GM12878 (cell line): ENCODE results near the gene JDP2. TPM values are rescaled to one million over a fixed set of nuclear protein-coding genes. Genes with fewer than 3 reads are reported as not detected.

Source experiments
- ATAC-seq: fragments of 200-7000 bp; cut with Tn5 transposase; 3 replicates; pipeline ENCODE4 v1.9.1; 2020; ENCODE audit warnings: mild to moderate bottlenecking, moderate library complexity
- BruUV-seq: library from RNA; stranded (reverse); fragments of 400-500 nt; replicated peaks from 2 replicates; lab custom pipeline; 2021; lab: Mats Ljungman, UMichigan
- CTCF ChIA-PET: fragments of 300-600 bp; sonication (Branson Sonifier 250); formaldehyde crosslinking; extraction: SDS; loops from one replicate; lab custom pipeline; 2021; ENCODE audit warnings: inconsistent platforms; lab: Yijun Ruan, JAX
- POLR2A ChIA-PET: fragments of 350-600 bp; formaldehyde crosslinking; extraction: SDS; loops from one replicate; lab custom pipeline; 2021; ENCODE audit warnings: inconsistent platforms; lab: Charles Lee
- RAD21 ChIA-PET: fragments of 300-600 bp; sonication (Branson Sonifier 250); formaldehyde crosslinking; loops from one replicate; lab custom pipeline; 2023; ENCODE audit warnings: antibody characterized with exemption; ENCODE audit not compliant: unreplicated experiment; lab: Charles Lee
- SMC1A ChIA-PET: fragments of 300-600 bp; sonication (Branson Sonifier 250); formaldehyde crosslinking; loops from one replicate; lab custom pipeline; 2023; ENCODE audit not compliant: unreplicated experiment, uncharacterized antibody; lab: Charles Lee
- DNase-seq: peaks from one replicate; pipeline ENCODE4 v3.0.0-alpha.2; 2011; ENCODE audit warnings: low read depth, low spot score
- FAIRE-seq: peaks from 3 replicates; lab custom pipeline; 2011; peaks lifted over from hg19 to GRCh38; lab: Jason Lieb, UNC
- H2AFZ ChIP-seq: 2 replicates; pipeline ENCODE4 v1.6.0; 2011; ENCODE audit warnings: low read depth, low read length, control low read depth; ENCODE audit not compliant: control insufficient read depth
- H3K27ac ChIP-seq: 2 replicates; pipeline ENCODE4 v1.5.1; 2011; ENCODE audit warnings: control low read depth; ENCODE audit not compliant: control insufficient read depth, insufficient read depth
- H3K27me3 ChIP-seq, 2 experiments: replicated peaks in 1 of 2; 2 replicates each; pipeline versions ENCODE4 v1.6.0 to v1.6.1; 2011; ENCODE audit warnings: low read length in 1 of 2; ENCODE audit not compliant: control insufficient read depth in 2 of 2, insufficient read depth in 2 of 2
- H3K36me3 ChIP-seq, 2 experiments: 2 replicates each; pipeline ENCODE4 v1.5.1; 2011; ENCODE audit warnings: low read length in 1 of 2; ENCODE audit not compliant: control insufficient read depth in 2 of 2, insufficient read depth in 2 of 2
- H3K4me1 ChIP-seq: 2 replicates; pipeline ENCODE4 v1.6.1; 2011; ENCODE audit warnings: mild to moderate bottlenecking, low read length, moderate library complexity, mixed read lengths; ENCODE audit not compliant: control insufficient read depth, insufficient read depth
- H3K4me2 ChIP-seq: 2 replicates; pipeline ENCODE4 v1.6.0; 2011; ENCODE audit warnings: control low read depth; ENCODE audit not compliant: control insufficient read depth, insufficient read depth
- H3K4me3 ChIP-seq: fragments of 200-600 bp; sonication (generic); 2 replicates; pipeline ENCODE4 v1.5.1; 2016
- H3K79me2 ChIP-seq: 2 replicates; pipeline ENCODE4 v1.6.0; 2011; ENCODE audit warnings: low read length; ENCODE audit not compliant: control insufficient read depth, insufficient read depth
- H3K9ac ChIP-seq: 2 replicates; pipeline ENCODE4 v1.8.0; 2011; ENCODE audit warnings: low read length, control low read depth, mixed read lengths; ENCODE audit not compliant: control insufficient read depth, insufficient read depth
- H3K9me3 ChIP-seq: replicated peaks from 3 replicates; pipeline ENCODE4 v1.5.1; 2011; ENCODE audit warnings: mild to moderate bottlenecking, low read length; ENCODE audit not compliant: control insufficient read depth, insufficient read depth
- H4K20me1 ChIP-seq: 2 replicates; pipeline ENCODE4 v1.6.0; 2011; ENCODE audit not compliant: control insufficient read depth, insufficient read depth
- CHD2 ChIP-seq: IDR thresholded peaks from 2 replicates; pipeline ENCODE4 v1.6.1; 2011; ENCODE audit warnings: low read depth, low read length, improper control_type of control experiment, borderline replicate concordance
- EGR1 ChIP-seq, 2 experiments: IDR thresholded peaks; 1 replicate in 1 of 2; 2 replicates in 1 of 2; pipeline ENCODE4 v1.6.1; 2011 to 2012; ENCODE audit warnings: low read depth in 2 of 2, low read length in 2 of 2, borderline replicate concordance in 1 of 2, mild to moderate bottlenecking in 1 of 2, moderate library complexity in 1 of 2
- NBN ChIP-seq: fragments of 450-650 bp; IDR thresholded peaks from 2 replicates; pipeline ENCODE4 v1.6.1; 2016
- NR2C2 ChIP-seq: IDR thresholded peaks from 2 replicates; pipeline ENCODE4 v1.6.1; 2011; ENCODE audit warnings: borderline replicate concordance, low read depth; ENCODE audit not compliant: control insufficient read depth, insufficient read length
- RFX5 ChIP-seq: IDR thresholded peaks from 2 replicates; pipeline ENCODE4 v1.6.1; 2011; ENCODE audit warnings: low read depth, low read length, improper control_type of control experiment
- SUZ12 ChIP-seq: fragments of 200-600 bp; sonication (generic); IDR thresholded peaks from one replicate; pipeline ENCODE4 v1.6.1; 2018; ENCODE audit warnings: antibody characterized with exemption, mild to moderate bottlenecking; ENCODE audit not compliant: unreplicated experiment
- TCF7 ChIP-seq: IDR thresholded peaks from 2 replicates; pipeline ENCODE4 v1.6.1; 2014; ENCODE audit warnings: antibody characterized with exemption, borderline replicate concordance
- WRNIP1 ChIP-seq: IDR thresholded peaks from 2 replicates; pipeline ENCODE4 v1.6.1; 2011; ENCODE audit warnings: low read depth, low read length, improper control_type of control experiment, borderline replicate concordance
- WGBS: methylation state at CpG from one replicate; pipeline ENCODE4 v1.1.6; 2016; ENCODE audit warnings: low lambda C conversion rate; ENCODE audit not compliant: insufficient replicate concordance, insufficient coverage; ENCODE audit errors: missing lambda C conversion rate; 5-methylcytosine and 5-hydroxymethylcytosine counted together
- in situ Hi-C: fragments of 300-500 bp; cut with MboI; formaldehyde crosslinking; loops from 9 replicates; pipeline ENCODE4 v1.14.3; 2018; ENCODE audit warnings: mixed read lengths
- intact Hi-C: fragments of 100-400 bp; cut with micrococcal nuclease; formaldehyde crosslinking; loops from one replicate; pipeline ENCODE4 v1.14.2; 2022; ENCODE audit not compliant: unreplicated experiment
- polyA plus RNA-seq, 11 experiments: library from polyadenylated mRNA; depleted of rRNA in 4 of 11; unstranded in 6 of 11; stranded (reverse) in 5 of 11; fragments of >200 nt; fragmentation: Nextera tagmentation in 4 of 11; fragmentation: Illumina TruSeq in 1 of 11; extraction: Ambion mirVana in 4 of 11; extraction: Trizol in 1 of 11; gene quantifications; 1 replicate in 1 of 11; 2 replicates in 10 of 11; pipeline versions ENCODE4 v1.2.1 to v1.2.3, GENCODE V29; 2011 to 2016; ENCODE audit warnings: inconsistent platforms in 2 of 11, missing spikeins in 2 of 11, low read depth in 1 of 11
- total RNA-seq, 4 experiments: library from RNA; depleted of rRNA in 3 of 4; stranded (reverse); fragments of >200 nt in 3 of 4; fragmentation: Illumina TruSeq in 1 of 4; extraction: Trizol in 1 of 4; gene quantifications; 2 replicates each; pipeline versions ENCODE4 v1.2.1 to v1.2.3, GENCODE V29; 2013 to 2021
- TF ChIP-seq, protein P1 (sequence below): IDR thresholded peaks from 2 replicates; pipeline ENCODE4 v1.6.1; 2012; ENCODE audit warnings: low read depth, low read length, improper control_type of control experiment
- TF ChIP-seq, protein P2 (sequence below): fragments of 450-650 bp; IDR thresholded peaks from 2 replicates; pipeline ENCODE4 v1.6.1; 2016; ENCODE audit warnings: mild to moderate bottlenecking

JDP2 gene
- total and polyA plus RNA-seq, 10 of the 15 experiments (the other 5 are each of a cell fraction or from before 2014, with no cell fraction given) = 0.71 to 21.3 (median 11.2) TPM

DNA sequence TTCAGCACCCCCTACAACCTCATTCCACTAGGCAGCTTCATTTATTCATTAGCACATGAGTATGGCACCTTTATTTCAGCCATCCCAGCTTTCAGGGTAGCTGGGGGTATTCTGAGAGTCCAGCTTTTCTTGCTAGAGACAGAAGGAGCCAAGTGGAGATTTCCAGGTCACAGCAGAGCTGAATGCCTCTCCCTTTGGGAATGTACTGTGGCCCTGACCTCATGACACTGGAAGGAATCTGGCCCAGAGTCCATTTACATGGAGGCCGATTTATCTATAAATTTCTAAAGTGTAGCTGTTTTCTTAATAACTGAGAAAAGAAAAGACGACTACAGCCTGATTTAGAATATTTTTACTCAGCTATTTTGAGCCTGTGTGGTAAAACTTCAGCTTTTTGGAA is 47.2 kb upstream of the JDP2 start:
- BruUV-seq = no TSS peak
- SMC1A ChIA-PET = interaction anchor here (0.9 to 1.2 kb wide), 3 partner anchors 10 to 56 kb away, joined by 3 to 4 read pairs (median 4); no protein-coding TSS in a partner anchor
- H3K36me3 ChIP-seq = no peaks in the 10 kb centered on the region
- TF ChIP-seq WRNIP1 (no peak), RFX5 (no peak), CHD2 (no peak), NR2C2 (no peak), NBN (no peak), SUZ12 (no peak), TCF7 (no peak), EGR1 (IDR thresholded peaks at IDR 0.05; ENCODE audit: borderline replicate concordance in 1 of 2, low read depth in 2 of 2, low read length in 2 of 2) (no peak)
- TF ChIP-seq, protein P1, sequence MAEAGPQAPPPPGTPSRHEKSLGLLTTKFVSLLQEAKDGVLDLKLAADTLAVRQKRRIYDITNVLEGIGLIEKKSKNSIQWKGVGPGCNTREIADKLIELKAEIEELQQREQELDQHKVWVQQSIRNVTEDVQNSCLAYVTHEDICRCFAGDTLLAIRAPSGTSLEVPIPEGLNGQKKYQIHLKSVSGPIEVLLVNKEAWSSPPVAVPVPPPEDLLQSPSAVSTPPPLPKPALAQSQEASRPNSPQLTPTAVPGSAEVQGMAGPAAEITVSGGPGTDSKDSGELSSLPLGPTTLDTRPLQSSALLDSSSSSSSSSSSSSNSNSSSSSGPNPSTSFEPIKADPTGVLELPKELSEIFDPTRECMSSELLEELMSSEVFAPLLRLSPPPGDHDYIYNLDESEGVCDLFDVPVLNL = no peak
- TF ChIP-seq, protein P2, sequence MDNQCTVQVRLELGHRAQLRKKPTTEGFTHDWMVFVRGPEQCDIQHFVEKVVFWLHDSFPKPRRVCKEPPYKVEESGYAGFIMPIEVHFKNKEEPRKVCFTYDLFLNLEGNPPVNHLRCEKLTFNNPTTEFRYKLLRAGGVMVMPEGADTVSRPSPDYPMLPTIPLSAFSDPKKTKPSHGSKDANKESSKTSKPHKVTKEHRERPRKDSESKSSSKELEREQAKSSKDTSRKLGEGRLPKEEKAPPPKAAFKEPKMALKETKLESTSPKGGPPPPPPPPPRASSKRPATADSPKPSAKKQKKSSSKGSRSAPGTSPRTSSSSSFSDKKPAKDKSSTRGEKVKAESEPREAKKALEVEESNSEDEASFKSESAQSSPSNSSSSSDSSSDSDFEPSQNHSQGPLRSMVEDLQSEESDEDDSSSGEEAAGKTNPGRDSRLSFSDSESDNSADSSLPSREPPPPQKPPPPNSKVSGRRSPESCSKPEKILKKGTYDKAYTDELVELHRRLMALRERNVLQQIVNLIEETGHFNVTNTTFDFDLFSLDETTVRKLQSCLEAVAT = no peak
- no peaks in the 10 kb centered on the region for H3K79me2 ChIP-seq
- POLR2A ChIA-PET = interaction anchor here (1.1 kb wide), 1 partner anchor 19 kb away, joined by 7 read pairs; no protein-coding TSS in a partner anchor
- no peak overlapping the region for H3K27ac ChIP-seq
- no peak overlapping the region for H3K9ac ChIP-seq
- no peak overlapping the region for H3K4me3 ChIP-seq
- no peak overlapping the region for H2AFZ ChIP-seq
- H3K4me2 ChIP-seq = no peak overlapping the region
- intact Hi-C loops = no loop called here
- H3K4me1 ChIP-seq = no peaks in the 10 kb centered on the region
- in situ Hi-C loops = no loop called here
- ATAC-seq (no peak), DNase-seq (no peak), FAIRE-seq (no peak)
- WGBS = 59% methylated on average over 2 of the region's 2 CpGs
- CTCF ChIA-PET = interaction anchor here (0.6 to 2.0 kb wide), 5 partner anchors 17 to 290 kb away, joined by 3 to 6 read pairs (median 4); no protein-coding TSS in a partner anchor
- no peaks in the 10 kb centered on the region; the same call in 2 of the 3 replicates for H3K9me3 ChIP-seq
- RAD21 ChIA-PET = interaction anchor here (0.6 to 1.2 kb wide), 3 partner anchors 24 to 1212 kb away, joined by 3 read pairs; no protein-coding TSS in a partner anchor
- no peaks in the 10 kb centered on the region for H4K20me1 ChIP-seq
- no peaks in the 10 kb centered on the region for H3K27me3 ChIP-seq
